ENCODE results near the gene LTC4S. TPM values are rescaled to one million over a fixed set of nuclear protein-coding genes. Genes with fewer than 3 reads are reported as not detected.

Gene LTC4S
- total RNA-seq, 1 experiment from 2014 or later, result 3.7 TPM

GRCh38 chr5:179783128-179783527 is 10.7 kb upstream of the LTC4S start:
- Histone ChIP-seq H4K20me1 (ENCODE audit: control insufficient read depth, insufficient read depth, insufficient read length) (no peaks in the 10 kb centered on the region), H3K9me3 (ENCODE audit: control insufficient read depth, low read depth, low read length) (no peaks in the 10 kb centered on the region), H2BK20ac (ENCODE audit: low read depth, low read length, poor library complexity, severe bottlenecking) (no peak overlapping the region), H2BK5ac (ENCODE audit: insufficient read length, low read length) (no peak overlapping the region), H3K79me1 (ENCODE audit: insufficient read depth, low read depth, low read length, poor library complexity, severe bottlenecking) (no peaks in the 10 kb centered on the region), H3K18ac (ENCODE audit: insufficient read length, low read depth, low read length) (no peak overlapping the region), H4K91ac (ENCODE audit: insufficient read length, low read depth, low read length) (no peak overlapping the region), H3K14ac (ENCODE audit: insufficient read depth, low read length) (no peak overlapping the region; the same call in 1 of the 2 replicates), H3K56ac (ENCODE audit: insufficient read length, low read depth, low read length) (no peak overlapping the region), H3K27me3 (ENCODE audit: insufficient read depth, low read length) (no peaks in the 10 kb centered on the region), H3K27ac (ENCODE audit: insufficient read length, low read depth, low read length) (no peak overlapping the region), H3K9ac (ENCODE audit: extremely low read depth, insufficient read length, low read length) (no peak overlapping the region), H3T11ph (ENCODE audit: low read length) (no peak overlapping the region), H3K79me2 (ENCODE audit: insufficient read depth, low read length) (no peaks in the 10 kb centered on the region), H2BK15ac (ENCODE audit: low read depth, low read length) (no peak overlapping the region), H3K23ac (ENCODE audit: insufficient read length, low read depth, low read length) (no peak overlapping the region), H2AFZ (ENCODE audit: low read length) (no peak overlapping the region), H2BK12ac (ENCODE audit: insufficient read length, low read depth, low read length) (no peak overlapping the region), H3K4ac (ENCODE audit: low read depth, low read length) (no peak overlapping the region), H3K4me1 (ENCODE audit: insufficient read depth, low read length) (no peaks in the 10 kb centered on the region), H4K5ac (ENCODE audit: insufficient read length, low read depth, low read length) (no peak overlapping the region), H2BK120ac (ENCODE audit: low read depth, low read length, poor library complexity, severe bottlenecking) (no peak overlapping the region), H4K8ac (replicated peaks; ENCODE audit: insufficient read length, low read depth, low read length) (no peak overlapping the region), H3K4me2 (ENCODE audit: insufficient read depth, insufficient read length, low read length) (no peak overlapping the region), H3K23me2 (ENCODE audit: insufficient read length, low read depth, low read length, poor library complexity, severe bottlenecking) (no peaks in the 10 kb centered on the region), H2AK5ac (ENCODE audit: insufficient read length, low read length) (no peak overlapping the region)
- no CpG with 5 or more reads among the region's 9 CpGs for WGBS (ENCODE audit: extremely low coverage, insufficient read length, low lambda C conversion rate)
- no peaks in the 10 kb centered on the region for H3K4me1 Mint-ChIP-seq
- no peak overlapping the region for H3K4me3 Mint-ChIP-seq
- DNase-seq, result no peak
- peaks cover 10% of the 10 kb centered on the region for H3K27me3 Mint-ChIP-seq (ENCODE audit: low read depth)
- H3K9me3 Mint-ChIP-seq, result no peaks in the 10 kb centered on the region
- peaks cover 8 to 21% (median 11%) of the 10 kb centered on the region in 3 experiments for H3K36me3 Mint-ChIP-seq (ENCODE audit: insufficient read depth in 1 of 3, low read depth in 3 of 3)
- no peak for TF ChIP-seq CTCF (conservative IDR thresholded peaks at IDR 0.05)
- H3K27ac Mint-ChIP-seq, result no peak overlapping the region

Measured in H9 (cell line).